Measurements from ENCODE around the gene OSBPL10. TPM values are rescaled to one million over a fixed set of nuclear protein-coding genes. Genes with fewer than 3 reads are reported as not detected.

The OSBPL10 gene
- polyA plus RNA-seq, 1 donor from 2014 or later, result 2.0 TPM

DNA sequence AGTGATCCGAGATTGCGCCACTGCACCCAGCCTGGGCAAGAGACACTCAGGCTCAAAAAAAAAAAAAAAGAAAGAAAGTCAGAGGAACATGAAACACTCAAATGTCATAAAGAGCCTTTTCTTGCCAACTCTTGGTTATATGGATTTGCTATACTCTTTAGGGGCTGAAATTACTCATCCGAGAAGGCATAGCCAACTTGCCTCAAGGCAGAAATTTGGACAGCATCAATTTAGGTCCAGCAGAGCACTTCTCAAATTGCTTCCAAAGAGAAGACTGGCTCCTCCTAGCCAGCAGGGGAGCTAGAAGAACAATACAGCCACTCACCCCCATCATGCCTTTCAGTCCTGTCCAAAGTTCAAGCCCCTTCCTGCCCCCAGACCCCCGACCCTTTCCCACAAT is 43.8 kb downstream of the OSBPL10 start:
- H3K36me3 ChIP-seq (ENCODE audit: insufficient read depth, low read length), result no peaks in the 10 kb centered on the region
- no peak overlapping the region for H3K9ac ChIP-seq (ENCODE audit: low read length)
- no peaks in the 10 kb centered on the region for H3F3A ChIP-seq (ENCODE audit: insufficient read depth, low read length, poor library complexity, severe bottlenecking)
- H3K4me2 ChIP-seq (ENCODE audit: low read length), result no peak overlapping the region
- H3K79me2 ChIP-seq (replicated peaks; ENCODE audit: insufficient read depth, low read length), result no peaks in the 10 kb centered on the region
- TF ChIP-seq TAF1 (IDR thresholded peaks at IDR 0.05; ENCODE audit: low read depth) (no peak), SMC3 (conservative IDR thresholded peaks at IDR 0.05; ENCODE audit: poor library complexity) (no peak), POLR2AphosphoS5 (IDR thresholded peaks at IDR 0.05) (no peak)
- no peak overlapping the region for H3K4me3 ChIP-seq (ENCODE audit: low read length)
- H2AFZ ChIP-seq (ENCODE audit: low read depth, low read length), result no peak overlapping the region
- H3K27me3 ChIP-seq (ENCODE audit: insufficient read depth, low read depth, low read length), result no peaks in the 10 kb centered on the region
- H3K9me2 ChIP-seq (ENCODE audit: insufficient read depth, low read length), result no peaks in the 10 kb centered on the region
- H4K20me1 ChIP-seq (ENCODE audit: insufficient read depth), result no peaks in the 10 kb centered on the region
- H3K9me3 ChIP-seq (ENCODE audit: low read length), result no peaks in the 10 kb centered on the region
- H3K27ac ChIP-seq (ENCODE audit: low read length), result no peak overlapping the region

DNA sequence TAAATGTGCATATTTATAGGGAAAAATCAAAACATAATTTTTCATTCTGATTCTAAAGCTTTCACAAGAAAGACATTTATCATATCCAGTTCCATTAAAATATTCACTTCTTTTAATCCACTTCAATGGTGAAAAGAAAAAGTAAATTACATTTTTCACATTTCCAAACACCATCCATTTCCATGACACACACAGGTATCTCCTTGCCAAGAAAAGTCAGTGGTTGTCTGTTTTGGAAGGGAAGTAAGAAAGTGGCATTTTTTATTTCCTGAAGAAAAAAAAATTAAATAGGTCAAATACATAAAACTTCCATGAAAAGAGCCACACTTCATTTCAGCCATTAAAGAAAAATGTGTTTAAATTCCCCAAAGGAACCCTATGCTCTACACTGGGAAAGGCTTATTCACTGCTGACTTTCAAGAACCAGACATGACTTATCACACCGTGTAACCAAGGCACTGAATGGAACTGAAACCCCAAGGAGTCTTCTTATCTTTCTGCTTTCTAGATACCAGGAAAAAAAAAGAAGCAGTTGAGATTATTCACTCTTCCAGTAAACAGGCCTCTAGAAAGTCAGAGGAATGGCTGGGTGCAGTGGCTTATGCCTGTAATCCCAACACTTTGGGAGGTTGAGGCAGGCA is 44.5 kb downstream of the OSBPL10 start:
- TF ChIP-seq EP300 (conservative IDR thresholded peaks at IDR 0.05; ENCODE audit: poor library complexity, severe bottlenecking) (no peak), EZH2 (IDR thresholded peaks at IDR 0.05; ENCODE audit: borderline replicate concordance, insufficient read depth, low read length, poor library complexity, severe bottlenecking) (no peak)
- Histone ChIP-seq H3K9me3 (ENCODE audit: low read length) (no peaks in the 10 kb centered on the region), H3F3A (ENCODE audit: insufficient read depth, low read length, poor library complexity, severe bottlenecking) (no peaks in the 10 kb centered on the region), H3K79me2 (replicated peaks; ENCODE audit: insufficient read depth, low read length) (no peaks in the 10 kb centered on the region), H3K27ac (ENCODE audit: low read length) (no peak overlapping the region), H3K4me2 (ENCODE audit: low read length) (no peak overlapping the region), H3K4me3 (ENCODE audit: low read length) (no peak overlapping the region), H4K20me1 (ENCODE audit: insufficient read depth) (no peaks in the 10 kb centered on the region), H3K9ac (ENCODE audit: low read length) (no peak overlapping the region), H2AFZ (ENCODE audit: low read depth, low read length) (no peak overlapping the region), H3K27me3 (ENCODE audit: insufficient read depth, low read depth, low read length) (no peaks in the 10 kb centered on the region), H3K9me2 (ENCODE audit: insufficient read depth, low read length) (no peaks in the 10 kb centered on the region), H3K36me3 (ENCODE audit: insufficient read depth, low read length) (no peaks in the 10 kb centered on the region)

DNA sequence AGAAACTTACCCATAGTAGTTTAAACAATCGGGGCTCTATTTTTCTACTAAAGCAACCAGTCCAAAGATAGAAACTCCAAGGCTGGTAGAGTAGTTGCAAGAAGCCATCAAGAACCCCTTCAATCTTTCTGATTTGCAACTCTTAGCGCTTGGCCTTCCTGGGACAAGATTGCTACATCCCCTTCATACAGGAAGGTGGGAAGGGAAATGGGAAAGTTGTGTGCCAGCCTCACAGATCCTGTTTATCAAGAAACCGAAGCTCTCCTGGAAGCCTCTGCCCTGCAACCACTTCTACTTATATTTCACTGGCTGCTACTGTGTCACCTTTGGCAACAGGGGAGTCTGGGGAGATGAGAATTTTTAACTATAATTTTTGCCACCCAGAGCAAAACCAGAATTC is 46.2 kb downstream of the OSBPL10 start:
- Histone ChIP-seq H3K79me2 (replicated peaks; ENCODE audit: insufficient read depth, low read length) (no peaks in the 10 kb centered on the region), H2AFZ (ENCODE audit: low read depth, low read length) (no peak overlapping the region), H3F3A (ENCODE audit: insufficient read depth, low read length, poor library complexity, severe bottlenecking) (no peaks in the 10 kb centered on the region), H3K9me2 (ENCODE audit: insufficient read depth, low read length) (no peaks in the 10 kb centered on the region), H4K20me1 (ENCODE audit: insufficient read depth) (no peaks in the 10 kb centered on the region), H3K9me3 (ENCODE audit: low read length) (no peaks in the 10 kb centered on the region), H3K4me3 (ENCODE audit: low read length) (no peak overlapping the region), H3K27ac (ENCODE audit: low read length) (no peak overlapping the region), H3K9ac (ENCODE audit: low read length) (no peak overlapping the region), H3K27me3 (ENCODE audit: insufficient read depth, low read depth, low read length) (no peaks in the 10 kb centered on the region), H3K36me3 (ENCODE audit: insufficient read depth, low read length) (no peaks in the 10 kb centered on the region), H3K4me2 (ENCODE audit: low read length) (no peak overlapping the region)
- no peak for TF ChIP-seq EZH2 (IDR thresholded peaks at IDR 0.05; ENCODE audit: borderline replicate concordance, insufficient read depth, low read length, poor library complexity, severe bottlenecking)
- no peak for TF ChIP-seq TAF1 (IDR thresholded peaks at IDR 0.05; ENCODE audit: low read depth)
- TF ChIP-seq, protein P1, sequence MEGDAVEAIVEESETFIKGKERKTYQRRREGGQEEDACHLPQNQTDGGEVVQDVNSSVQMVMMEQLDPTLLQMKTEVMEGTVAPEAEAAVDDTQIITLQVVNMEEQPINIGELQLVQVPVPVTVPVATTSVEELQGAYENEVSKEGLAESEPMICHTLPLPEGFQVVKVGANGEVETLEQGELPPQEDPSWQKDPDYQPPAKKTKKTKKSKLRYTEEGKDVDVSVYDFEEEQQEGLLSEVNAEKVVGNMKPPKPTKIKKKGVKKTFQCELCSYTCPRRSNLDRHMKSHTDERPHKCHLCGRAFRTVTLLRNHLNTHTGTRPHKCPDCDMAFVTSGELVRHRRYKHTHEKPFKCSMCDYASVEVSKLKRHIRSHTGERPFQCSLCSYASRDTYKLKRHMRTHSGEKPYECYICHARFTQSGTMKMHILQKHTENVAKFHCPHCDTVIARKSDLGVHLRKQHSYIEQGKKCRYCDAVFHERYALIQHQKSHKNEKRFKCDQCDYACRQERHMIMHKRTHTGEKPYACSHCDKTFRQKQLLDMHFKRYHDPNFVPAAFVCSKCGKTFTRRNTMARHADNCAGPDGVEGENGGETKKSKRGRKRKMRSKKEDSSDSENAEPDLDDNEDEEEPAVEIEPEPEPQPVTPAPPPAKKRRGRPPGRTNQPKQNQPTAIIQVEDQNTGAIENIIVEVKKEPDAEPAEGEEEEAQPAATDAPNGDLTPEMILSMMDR (IDR thresholded peaks at IDR 0.05; ENCODE audit: poor library complexity, severe bottlenecking), result no peak
- TF ChIP-seq, protein P2, sequence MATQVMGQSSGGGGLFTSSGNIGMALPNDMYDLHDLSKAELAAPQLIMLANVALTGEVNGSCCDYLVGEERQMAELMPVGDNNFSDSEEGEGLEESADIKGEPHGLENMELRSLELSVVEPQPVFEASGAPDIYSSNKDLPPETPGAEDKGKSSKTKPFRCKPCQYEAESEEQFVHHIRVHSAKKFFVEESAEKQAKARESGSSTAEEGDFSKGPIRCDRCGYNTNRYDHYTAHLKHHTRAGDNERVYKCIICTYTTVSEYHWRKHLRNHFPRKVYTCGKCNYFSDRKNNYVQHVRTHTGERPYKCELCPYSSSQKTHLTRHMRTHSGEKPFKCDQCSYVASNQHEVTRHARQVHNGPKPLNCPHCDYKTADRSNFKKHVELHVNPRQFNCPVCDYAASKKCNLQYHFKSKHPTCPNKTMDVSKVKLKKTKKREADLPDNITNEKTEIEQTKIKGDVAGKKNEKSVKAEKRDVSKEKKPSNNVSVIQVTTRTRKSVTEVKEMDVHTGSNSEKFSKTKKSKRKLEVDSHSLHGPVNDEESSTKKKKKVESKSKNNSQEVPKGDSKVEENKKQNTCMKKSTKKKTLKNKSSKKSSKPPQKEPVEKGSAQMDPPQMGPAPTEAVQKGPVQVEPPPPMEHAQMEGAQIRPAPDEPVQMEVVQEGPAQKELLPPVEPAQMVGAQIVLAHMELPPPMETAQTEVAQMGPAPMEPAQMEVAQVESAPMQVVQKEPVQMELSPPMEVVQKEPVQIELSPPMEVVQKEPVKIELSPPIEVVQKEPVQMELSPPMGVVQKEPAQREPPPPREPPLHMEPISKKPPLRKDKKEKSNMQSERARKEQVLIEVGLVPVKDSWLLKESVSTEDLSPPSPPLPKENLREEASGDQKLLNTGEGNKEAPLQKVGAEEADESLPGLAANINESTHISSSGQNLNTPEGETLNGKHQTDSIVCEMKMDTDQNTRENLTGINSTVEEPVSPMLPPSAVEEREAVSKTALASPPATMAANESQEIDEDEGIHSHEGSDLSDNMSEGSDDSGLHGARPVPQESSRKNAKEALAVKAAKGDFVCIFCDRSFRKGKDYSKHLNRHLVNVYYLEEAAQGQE (IDR thresholded peaks at IDR 0.05; ENCODE audit: borderline replicate concordance), result no peak
- TF ChIP-seq SMC3 (conservative IDR thresholded peaks at IDR 0.05; ENCODE audit: poor library complexity), result no peak
- no peak for TF ChIP-seq POLR2AphosphoS5 (IDR thresholded peaks at IDR 0.05)
- no peak for TF ChIP-seq RAD21 (conservative IDR thresholded peaks at IDR 0.05)
- no peak for TF ChIP-seq MXI1 (conservative IDR thresholded peaks at IDR 0.05; ENCODE audit: poor library complexity, severe bottlenecking)
- TF ChIP-seq EP300 (conservative IDR thresholded peaks at IDR 0.05; ENCODE audit: poor library complexity, severe bottlenecking), result no peak

Data from neural cell (in vitro differentiated cells).